GM12878 (cell line): ENCODE data around the gene SLC17A7. TPM values are rescaled to one million over a fixed set of nuclear protein-coding genes. Genes with fewer than 3 reads are reported as not detected.

Experiments used
- ATAC-seq: fragments of 200-7000 bp; cut with Tn5 transposase; 3 replicates; pipeline ENCODE4 v1.9.1; 2020; ENCODE audit warnings: mild to moderate bottlenecking, moderate library complexity
- BruUV-seq: library from RNA; stranded (reverse); fragments of 400-500 nt; replicated peaks from 2 replicates; lab custom pipeline; 2021; lab: Mats Ljungman, UMichigan
- CTCF ChIA-PET: fragments of 300-600 bp; sonication (Branson Sonifier 250); formaldehyde crosslinking; extraction: SDS; loops from one replicate; lab custom pipeline; 2021; ENCODE audit warnings: inconsistent platforms; lab: Yijun Ruan, JAX
- POLR2A ChIA-PET: fragments of 350-600 bp; formaldehyde crosslinking; extraction: SDS; loops from one replicate; lab custom pipeline; 2021; ENCODE audit warnings: inconsistent platforms; lab: Charles Lee
- RAD21 ChIA-PET: fragments of 300-600 bp; sonication (Branson Sonifier 250); formaldehyde crosslinking; loops from one replicate; lab custom pipeline; 2023; ENCODE audit warnings: antibody characterized with exemption; ENCODE audit not compliant: unreplicated experiment; lab: Charles Lee
- SMC1A ChIA-PET: fragments of 300-600 bp; sonication (Branson Sonifier 250); formaldehyde crosslinking; loops from one replicate; lab custom pipeline; 2023; ENCODE audit not compliant: unreplicated experiment, uncharacterized antibody; lab: Charles Lee
- DNase-seq: peaks from one replicate; pipeline ENCODE4 v3.0.0-alpha.2; 2011; ENCODE audit warnings: low read depth, low spot score
- FAIRE-seq: peaks from 3 replicates; lab custom pipeline; 2011; peaks lifted over from hg19 to GRCh38; lab: Jason Lieb, UNC
- H2AFZ ChIP-seq: 2 replicates; pipeline ENCODE4 v1.6.0; 2011; ENCODE audit warnings: low read depth, low read length, control low read depth; ENCODE audit not compliant: control insufficient read depth
- H3K27ac ChIP-seq: 2 replicates; pipeline ENCODE4 v1.5.1; 2011; ENCODE audit warnings: control low read depth; ENCODE audit not compliant: control insufficient read depth, insufficient read depth
- H3K27me3 ChIP-seq, 2 experiments: replicated peaks in 1 of 2; 2 replicates each; pipeline versions ENCODE4 v1.6.0 to v1.6.1; 2011; ENCODE audit warnings: low read length in 1 of 2; ENCODE audit not compliant: control insufficient read depth in 2 of 2, insufficient read depth in 2 of 2
- H3K36me3 ChIP-seq, 2 experiments: 2 replicates each; pipeline ENCODE4 v1.5.1; 2011; ENCODE audit warnings: low read length in 1 of 2; ENCODE audit not compliant: control insufficient read depth in 2 of 2, insufficient read depth in 2 of 2
- H3K4me1 ChIP-seq: 2 replicates; pipeline ENCODE4 v1.6.1; 2011; ENCODE audit warnings: mild to moderate bottlenecking, low read length, moderate library complexity, mixed read lengths; ENCODE audit not compliant: control insufficient read depth, insufficient read depth
- H3K4me2 ChIP-seq: 2 replicates; pipeline ENCODE4 v1.6.0; 2011; ENCODE audit warnings: control low read depth; ENCODE audit not compliant: control insufficient read depth, insufficient read depth
- H3K4me3 ChIP-seq: fragments of 200-600 bp; sonication (generic); 2 replicates; pipeline ENCODE4 v1.5.1; 2016
- H3K79me2 ChIP-seq: 2 replicates; pipeline ENCODE4 v1.6.0; 2011; ENCODE audit warnings: low read length; ENCODE audit not compliant: control insufficient read depth, insufficient read depth
- H3K9ac ChIP-seq: 2 replicates; pipeline ENCODE4 v1.8.0; 2011; ENCODE audit warnings: low read length, control low read depth, mixed read lengths; ENCODE audit not compliant: control insufficient read depth, insufficient read depth
- H3K9me3 ChIP-seq: replicated peaks from 3 replicates; pipeline ENCODE4 v1.5.1; 2011; ENCODE audit warnings: mild to moderate bottlenecking, low read length; ENCODE audit not compliant: control insufficient read depth, insufficient read depth
- H4K20me1 ChIP-seq: 2 replicates; pipeline ENCODE4 v1.6.0; 2011; ENCODE audit not compliant: control insufficient read depth, insufficient read depth
- CBX5 ChIP-seq: sonication (generic); IDR thresholded peaks from 2 replicates; pipeline ENCODE4 v1.6.1; 2016; ENCODE audit warnings: low read depth, moderate library complexity, mild to moderate bottlenecking, inconsistent platforms
- FOXK2 ChIP-seq: fragments of 450-650 bp; IDR thresholded peaks from 2 replicates; pipeline ENCODE4 v1.6.1; 2017; ENCODE audit warnings: mild to moderate bottlenecking, moderate library complexity
- IKZF1 ChIP-seq: fragments of 450-650 bp; conservative IDR thresholded peaks from 2 replicates; pipeline ENCODE4 v1.6.1; 2017; ENCODE audit warnings: antibody characterized with exemption, mild to moderate bottlenecking
- JUND ChIP-seq: IDR thresholded peaks from 2 replicates; pipeline ENCODE4 v1.6.1; 2012; ENCODE audit warnings: low read depth, mild to moderate bottlenecking, low read length, improper control_type of control experiment, moderate library complexity
- KLF5 ChIP-seq: fragments of 450-650 bp; IDR thresholded peaks from 2 replicates; pipeline ENCODE4 v1.6.1; 2014; ENCODE audit warnings: mild to moderate bottlenecking; ENCODE audit not compliant: partially characterized antibody
- MEF2B ChIP-seq: fragments of 450-650 bp; IDR thresholded peaks from 2 replicates; pipeline ENCODE4 v1.6.1; 2018; ENCODE audit warnings: mild to moderate bottlenecking, moderate library complexity; ENCODE audit not compliant: partially characterized antibody, poor library complexity, severe bottlenecking
- MYB ChIP-seq: fragments of 150-350 bp; IDR thresholded peaks from 2 replicates; pipeline ENCODE4 v1.6.1; 2014; ENCODE audit warnings: mild to moderate bottlenecking, low read depth, low read length, borderline replicate concordance
- NBN ChIP-seq: fragments of 450-650 bp; IDR thresholded peaks from 2 replicates; pipeline ENCODE4 v1.6.1; 2016
- NR2F1 ChIP-seq: fragments of 450-650 bp; conservative IDR thresholded peaks from 2 replicates; pipeline ENCODE4 v1.6.1; 2017; ENCODE audit warnings: mild to moderate bottlenecking
- SMAD1 ChIP-seq: fragments of 450-650 bp; IDR thresholded peaks from 2 replicates; pipeline ENCODE4 v1.6.1; 2018; ENCODE audit warnings: mild to moderate bottlenecking, low read depth; ENCODE audit not compliant: partially characterized antibody
- TAF1 ChIP-seq: IDR thresholded peaks from 2 replicates; pipeline ENCODE4 v1.6.1; 2011; ENCODE audit warnings: mild to moderate bottlenecking, low read depth, low read length, borderline replicate concordance
- ZBED1 ChIP-seq: IDR thresholded peaks from 2 replicates; pipeline ENCODE4 v1.6.1; 2016; ENCODE audit warnings: borderline replicate concordance
- ZNF207 ChIP-seq: fragments of 450-650 bp; IDR thresholded peaks from 2 replicates; pipeline ENCODE4 v1.6.1; 2014; ENCODE audit warnings: antibody characterized with exemption, mild to moderate bottlenecking, borderline replicate concordance
- ZNF217 ChIP-seq: fragments of 450-650 bp; IDR thresholded peaks from 2 replicates; pipeline ENCODE4 v1.6.1; 2017; ENCODE audit warnings: antibody characterized with exemption, mild to moderate bottlenecking
- WGBS: methylation state at CpG from one replicate; pipeline ENCODE4 v1.1.6; 2016; ENCODE audit warnings: low lambda C conversion rate; ENCODE audit not compliant: insufficient replicate concordance, insufficient coverage; ENCODE audit errors: missing lambda C conversion rate; 5-methylcytosine and 5-hydroxymethylcytosine counted together
- in situ Hi-C: fragments of 300-500 bp; cut with MboI; formaldehyde crosslinking; loops from 9 replicates; pipeline ENCODE4 v1.14.3; 2018; ENCODE audit warnings: mixed read lengths
- intact Hi-C: fragments of 100-400 bp; cut with micrococcal nuclease; formaldehyde crosslinking; loops from one replicate; pipeline ENCODE4 v1.14.2; 2022; ENCODE audit not compliant: unreplicated experiment
- polyA plus RNA-seq, 11 experiments: library from polyadenylated mRNA; depleted of rRNA in 4 of 11; unstranded in 6 of 11; stranded (reverse) in 5 of 11; fragments of >200 nt; fragmentation: Nextera tagmentation in 4 of 11; fragmentation: Illumina TruSeq in 1 of 11; extraction: Ambion mirVana in 4 of 11; extraction: Trizol in 1 of 11; gene quantifications; 1 replicate in 1 of 11; 2 replicates in 10 of 11; pipeline versions ENCODE4 v1.2.1 to v1.2.3, GENCODE V29; 2011 to 2016; ENCODE audit warnings: inconsistent platforms in 2 of 11, missing spikeins in 2 of 11, low read depth in 1 of 11
- total RNA-seq, 4 experiments: library from RNA; depleted of rRNA in 3 of 4; stranded (reverse); fragments of >200 nt in 3 of 4; fragmentation: Illumina TruSeq in 1 of 4; extraction: Trizol in 1 of 4; gene quantifications; 2 replicates each; pipeline versions ENCODE4 v1.2.1 to v1.2.3, GENCODE V29; 2013 to 2021
- TF ChIP-seq, protein P1 (sequence below): IDR thresholded peaks from 2 replicates; pipeline ENCODE4 v1.6.1; 2012; ENCODE audit warnings: mild to moderate bottlenecking, low read depth, low read length
- TF ChIP-seq, protein P2 (sequence below): fragments of 450-650 bp; formaldehyde crosslinking; IDR thresholded peaks from 2 replicates; pipeline ENCODE4 v1.5.0; 2022; ENCODE audit warnings: mild to moderate bottlenecking, missing genetic modification characterization

The SLC17A7 gene
- total and polyA plus RNA-seq, 10 of the 15 experiments (the other 5 are each of a cell fraction or from before 2014, with no cell fraction given) = 0.03 to 0.24 (median 0.06) TPM; not detected in 6

GRCh38 chr19:49425922-49426592 is 15.3 kb downstream of the SLC17A7 start (continued):
- TF ChIP-seq, protein P1, sequence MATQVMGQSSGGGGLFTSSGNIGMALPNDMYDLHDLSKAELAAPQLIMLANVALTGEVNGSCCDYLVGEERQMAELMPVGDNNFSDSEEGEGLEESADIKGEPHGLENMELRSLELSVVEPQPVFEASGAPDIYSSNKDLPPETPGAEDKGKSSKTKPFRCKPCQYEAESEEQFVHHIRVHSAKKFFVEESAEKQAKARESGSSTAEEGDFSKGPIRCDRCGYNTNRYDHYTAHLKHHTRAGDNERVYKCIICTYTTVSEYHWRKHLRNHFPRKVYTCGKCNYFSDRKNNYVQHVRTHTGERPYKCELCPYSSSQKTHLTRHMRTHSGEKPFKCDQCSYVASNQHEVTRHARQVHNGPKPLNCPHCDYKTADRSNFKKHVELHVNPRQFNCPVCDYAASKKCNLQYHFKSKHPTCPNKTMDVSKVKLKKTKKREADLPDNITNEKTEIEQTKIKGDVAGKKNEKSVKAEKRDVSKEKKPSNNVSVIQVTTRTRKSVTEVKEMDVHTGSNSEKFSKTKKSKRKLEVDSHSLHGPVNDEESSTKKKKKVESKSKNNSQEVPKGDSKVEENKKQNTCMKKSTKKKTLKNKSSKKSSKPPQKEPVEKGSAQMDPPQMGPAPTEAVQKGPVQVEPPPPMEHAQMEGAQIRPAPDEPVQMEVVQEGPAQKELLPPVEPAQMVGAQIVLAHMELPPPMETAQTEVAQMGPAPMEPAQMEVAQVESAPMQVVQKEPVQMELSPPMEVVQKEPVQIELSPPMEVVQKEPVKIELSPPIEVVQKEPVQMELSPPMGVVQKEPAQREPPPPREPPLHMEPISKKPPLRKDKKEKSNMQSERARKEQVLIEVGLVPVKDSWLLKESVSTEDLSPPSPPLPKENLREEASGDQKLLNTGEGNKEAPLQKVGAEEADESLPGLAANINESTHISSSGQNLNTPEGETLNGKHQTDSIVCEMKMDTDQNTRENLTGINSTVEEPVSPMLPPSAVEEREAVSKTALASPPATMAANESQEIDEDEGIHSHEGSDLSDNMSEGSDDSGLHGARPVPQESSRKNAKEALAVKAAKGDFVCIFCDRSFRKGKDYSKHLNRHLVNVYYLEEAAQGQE = no peak
- no peak for TF ChIP-seq ZNF217
- no peak for TF ChIP-seq NR2F1
- TF ChIP-seq MEF2B = no peak

DNA sequence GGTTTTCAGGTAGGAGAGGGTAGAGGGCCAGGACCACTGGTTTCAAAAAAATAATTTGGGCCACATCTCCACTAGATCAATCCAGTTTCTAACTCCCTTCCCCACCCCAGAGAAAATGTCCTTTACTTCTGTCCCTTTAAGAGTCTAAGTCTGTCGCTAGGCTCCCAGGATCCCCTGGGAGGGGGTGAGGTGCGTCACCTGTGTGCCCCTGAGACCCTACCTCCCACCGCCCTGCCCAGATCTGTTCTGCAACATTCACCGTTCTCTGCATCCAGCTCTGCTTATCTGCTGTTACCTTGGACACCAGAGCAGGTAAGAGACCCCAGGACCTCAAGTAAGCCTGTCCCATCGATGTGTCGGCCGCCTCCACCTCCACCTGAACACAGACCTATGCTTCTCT is 16.1 kb downstream of the SLC17A7 start, which contains the start of gene GFY:
Gene GFY (plus strand): TSS at position 211 of the 400 bp plus-strand sequence. CDS start 1,043 bp downstream, outside the sequence.
- intact Hi-C loops = no loop called here
- ATAC-seq (no peak), FAIRE-seq (no peak), DNase-seq (no peak)
- H3K9me3 ChIP-seq = no peaks in the 10 kb centered on the region
- no peak within 1 kb of the TSS for H3K9ac ChIP-seq
- BruUV-seq = no TSS peak
- no peak within 1 kb of the TSS for H3K4me2 ChIP-seq
- H3K27ac ChIP-seq = no peak within 1 kb of the TSS
- ChIA-PET RAD21 (interaction anchor here (0.6 kb wide), 1 partner anchor 972 kb away, joined by 4 read pairs; no protein-coding TSS in a partner anchor), SMC1A (interaction anchor here (0.9 to 2.1 kb wide), 5 partner anchors 10 to 116 kb away, joined by 3 to 7 read pairs (median 4); no protein-coding TSS in a partner anchor), CTCF (interaction anchor here (1.2 to 3.3 kb wide), 4 partner anchors 8 to 34 kb away, joined by 3 to 17 read pairs (median 4); no protein-coding TSS in a partner anchor), POLR2A (interaction anchor here (0.7 kb wide), 1 partner anchor 30 kb away, joined by 3 read pairs; no protein-coding TSS in a partner anchor)
- H2AFZ ChIP-seq = no peak within 1 kb of the TSS
- in situ Hi-C loops = no loop called here
- H4K20me1 ChIP-seq = no peaks in the 10 kb centered on the region
- H3K4me3 ChIP-seq = no peak within 1 kb of the TSS
- peaks cover 4% of the 10 kb centered on the region for H3K4me1 ChIP-seq
- peaks cover 24 to 47% of the 10 kb centered on the region in 2 experiments for H3K27me3 ChIP-seq
- H3K79me2 ChIP-seq = no peaks in the 10 kb centered on the region
- WGBS = 8% methylated on average over 7 of the region's 7 CpGs
- no peaks in the 10 kb centered on the region for H3K36me3 ChIP-seq
- no peak for TF ChIP-seq NBN
- no peak for TF ChIP-seq KLF5
- TF ChIP-seq ZNF207 = no peak
- TF ChIP-seq JUND = no peak
- TF ChIP-seq IKZF1 = no peak
- TF ChIP-seq, protein P2, sequence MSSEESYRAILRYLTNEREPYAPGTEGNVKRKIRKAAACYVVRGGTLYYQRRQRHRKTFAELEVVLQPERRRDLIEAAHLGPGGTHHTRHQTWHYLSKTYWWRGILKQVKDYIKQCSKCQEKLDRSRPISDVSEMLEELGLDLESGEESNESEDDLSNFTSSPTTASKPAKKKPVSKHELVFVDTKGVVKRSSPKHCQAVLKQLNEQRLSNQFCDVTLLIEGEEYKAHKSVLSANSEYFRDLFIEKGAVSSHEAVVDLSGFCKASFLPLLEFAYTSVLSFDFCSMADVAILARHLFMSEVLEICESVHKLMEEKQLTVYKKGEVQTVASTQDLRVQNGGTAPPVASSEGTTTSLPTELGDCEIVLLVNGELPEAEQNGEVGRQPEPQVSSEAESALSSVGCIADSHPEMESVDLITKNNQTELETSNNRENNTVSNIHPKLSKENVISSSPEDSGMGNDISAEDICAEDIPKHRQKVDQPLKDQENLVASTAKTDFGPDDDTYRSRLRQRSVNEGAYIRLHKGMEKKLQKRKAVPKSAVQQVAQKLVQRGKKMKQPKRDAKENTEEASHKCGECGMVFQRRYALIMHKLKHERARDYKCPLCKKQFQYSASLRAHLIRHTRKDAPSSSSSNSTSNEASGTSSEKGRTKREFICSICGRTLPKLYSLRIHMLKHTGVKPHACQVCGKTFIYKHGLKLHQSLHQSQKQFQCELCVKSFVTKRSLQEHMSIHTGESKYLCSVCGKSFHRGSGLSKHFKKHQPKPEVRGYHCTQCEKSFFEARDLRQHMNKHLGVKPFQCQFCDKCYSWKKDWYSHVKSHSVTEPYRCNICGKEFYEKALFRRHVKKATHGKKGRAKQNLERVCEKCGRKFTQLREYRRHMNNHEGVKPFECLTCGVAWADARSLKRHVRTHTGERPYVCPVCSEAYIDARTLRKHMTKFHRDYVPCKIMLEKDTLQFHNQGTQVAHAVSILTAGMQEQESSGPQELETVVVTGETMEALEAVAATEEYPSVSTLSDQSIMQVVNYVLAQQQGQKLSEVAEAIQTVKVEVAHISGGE = no peak
- no peak for TF ChIP-seq TAF1
- TF ChIP-seq NR2F1 = no peak
- TF ChIP-seq CBX5 = no peak
- TF ChIP-seq FOXK2 = no peak
- TF ChIP-seq MYB = no peak
- TF ChIP-seq SMAD1 = no peak
- TF ChIP-seq ZBED1 = no peak
